ENCODE data around the gene FGFBP2.
A peak's percentile ranks its signal among the peaks of the same experiment; 100 is the strongest.
"Not testable (repeated sequence)": the region's sequence is repeated elsewhere in the genome, so short reads cannot be mapped to it uniquely, and the experiment has no call there.

FGFBP2 gene

GRCh38 chr4:15926486-15926885 lies 36.5 kb downstream of the FGFBP2 start:
- no peak for DNase-seq

GRCh38 chr4:15925830-15926229 lies 37.1 kb downstream of the FGFBP2 start:
- DNase-seq: no peak

- DNase-seq: no peak
Measured at GRCh38 chr4:15921592-15921932, 41.4 kb downstream of the FGFBP2 start.

- DNase-seq: peak; percentile 0
Measured at GRCh38 chr4:15920723-15921591, 42.0 kb downstream of the FGFBP2 start.

GRCh38 chr4:15918484-15919129 lies 44.4 kb downstream of the FGFBP2 start:
- DNase-seq: no peak

GRCh38 chr4:15917297-15917696 lies 45.7 kb downstream of the FGFBP2 start:
- no peak for DNase-seq

GRCh38 chr4:15916358-15916757 lies 46.6 kb downstream of the FGFBP2 start:
- not testable (repeated sequence) for DNase-seq

- DNase-seq: no peak
Measured at GRCh38 chr4:15914736-15915135, 48.2 kb downstream of the FGFBP2 start.

GRCh38 chr4:15914291-15914690 lies 48.7 kb downstream of the FGFBP2 start:
- DNase-seq: no peak

GRCh38 chr4:15913631-15913970 lies 49.4 kb downstream of the FGFBP2 start:
- no peak for DNase-seq

- no peak for DNase-seq
Measured at GRCh38 chr4:15912961-15913630, 49.9 kb downstream of the FGFBP2 start.

- no peak for DNase-seq
Measured at GRCh38 chr4:15912236-15912635, 50.7 kb downstream of the FGFBP2 start.
